Measurements from ENCODE around the gene RPS6KA1. TPM values are rescaled to one million over a fixed set of nuclear protein-coding genes. Genes with fewer than 3 reads are reported as not detected.

The RPS6KA1 gene
- total and polyA plus RNA-seq, 9 of the 15 experiments (the other 6 are each of a cell fraction or from before 2014, with no cell fraction given): 2.4 to 61.0 (median 35.5) TPM

GRCh38 chr1:26482921-26483320, 46.6 kb upstream of the RPS6KA1 start:
- H3K9ac ChIP-seq (ENCODE audit: insufficient read depth in 1 of 2, low read depth in 2 of 2, low read length in 2 of 2): no peak overlapping the region
- intact Hi-C loops (cut with micrococcal nuclease): no loop called here
- FAIRE-seq: no peak

More at GRCh38 chr1:26482921-26483320, 46.6 kb upstream of the RPS6KA1 start:
- Histone ChIP-seq H3K79me2 (ENCODE audit: control insufficient read depth, insufficient read depth, low read length) (no peaks in the 10 kb centered on the region), H3K4me2 (ENCODE audit: insufficient read depth, low read length) (no peak overlapping the region), H3K36me3 (ENCODE audit: control insufficient read depth, insufficient read depth, low read length) (no peaks in the 10 kb centered on the region), H3K4me3 (no peak overlapping the region), H4K20me1 (replicated peaks; ENCODE audit: control insufficient read depth, insufficient read depth, low read length) (no peaks in the 10 kb centered on the region), H3K9me1 (ENCODE audit: control insufficient read depth, insufficient read depth, low read length) (no peaks in the 10 kb centered on the region), H3K27ac (ENCODE audit: extremely low read depth, low read depth, low read length) (no peak overlapping the region), H2AFZ (ENCODE audit: low read depth, low read length) (no peak overlapping the region), H3K9me3 (replicated peaks; ENCODE audit: control insufficient read depth, insufficient read depth, low read depth, low read length) (no peaks in the 10 kb centered on the region), H3K27me3 (ENCODE audit: control insufficient read depth in 2 of 2, insufficient read depth in 2 of 2, low read length in 2 of 2) (no peaks in the 10 kb centered on the region), H3K4me1 (replicated peaks in 1 of 2; ENCODE audit: control insufficient read depth in 2 of 2, insufficient read depth in 2 of 2, low read length in 2 of 2) (peaks cover 15 to 16% of the 10 kb centered on the region in 2 experiments)
- CTCF ChIA-PET (ENCODE audit: low intra/inter-chr PET ratio): no interaction called here
- DNase-seq (ENCODE audit: extremely low read depth in 1 of 4, low spot score in 3 of 4): no peak
- 41% methylated on average over 2 of the region's 2 CpGs for WGBS (ENCODE audit: insufficient coverage, low coverage, missing lambda C conversion rate)
- in situ Hi-C loops (cut with MboI): no loop called here
- BruUV-seq (replicated peaks): no TSS peak
- ATAC-seq: no peak
- TF ChIP-seq ZNF165 (CRISPR knock-in tag; IDR thresholded peaks at IDR 0.05; ENCODE audit: borderline replicate concordance): no peak
- TF ChIP-seq HOXB6 (CRISPR knock-in tag; IDR thresholded peaks at IDR 0.05; ENCODE audit: borderline replicate concordance): no peak
- TF ChIP-seq RNF2 (IDR thresholded peaks at IDR 0.05): no peak
- peak; percentile 78 for TF ChIP-seq ATF3 (IDR thresholded peaks at IDR 0.05)
- no peak for TF ChIP-seq ATF3 (CRISPR knock-in tag; conservative IDR thresholded peaks at IDR 0.05)
- TF ChIP-seq SREBF1 (IDR thresholded peaks at IDR 0.05; ENCODE audit: borderline replicate concordance, low read depth, low read length): no peak
- peak; percentile 48 for TF ChIP-seq ATF7 (IDR thresholded peaks at IDR 0.05)
- no peak for TF ChIP-seq TRIM24 (IDR thresholded peaks at IDR 0.05)
- peak; percentile 20; the same call in 1 of the 2 replicates for TF ChIP-seq JUND (IDR thresholded peaks at IDR 0.05; ENCODE audit: borderline replicate concordance, low read depth, low read length)
- TF ChIP-seq JUND (tag; IDR thresholded peaks at IDR 0.05; ENCODE audit: borderline replicate concordance, low read depth, low read length): no peak
- no peak for TF ChIP-seq MLLT1 (IDR thresholded peaks at IDR 0.05)
- TF ChIP-seq FIP1L1 (IDR thresholded peaks at IDR 0.05; ENCODE audit: low read depth, low read length, poor library complexity, severe bottlenecking): no peak
- TF ChIP-seq PBX2 (CRISPR knock-in tag; IDR thresholded peaks at IDR 0.05; ENCODE audit: low read depth): no peak
- TF ChIP-seq PBX2 (tag; conservative IDR thresholded peaks at IDR 0.05; ENCODE audit: low read depth): no peak
- no peak for TF ChIP-seq TAF1 (IDR thresholded peaks at IDR 0.05; ENCODE audit: control insufficient read depth, extremely low read depth, insufficient read depth, low read length, severe bottlenecking)
- TF ChIP-seq E2F1 (CRISPR knock-in tag; IDR thresholded peaks at IDR 0.05): no peak
- POLR2A ChIA-PET: interaction anchor here (1.5 to 4.7 kb wide), 3 partner anchors 11 to 17 kb away, joined by 5 to 32 read pairs (median 7); partner anchors contain the start of gene HMGN2
